NCI-H146 treated with DMSO at 0.1 percent for 48 hours (cell line): ENCODE results near the gene NLGN1.
A peak's percentile ranks its signal among the peaks of the same experiment; 100 is the strongest.

Source experiments
- DNase-seq: peaks from one replicate; lab custom pipeline; 2025; ENCODE audit not compliant: unreplicated experiment; lab: John Stamatoyannopoulos, UW

NLGN1 gene

GRCh38 chr3:173893066-173893465 lies 495.5 kb downstream of the NLGN1 start:
- no peak for DNase-seq

- DNase-seq = no peak
Observed at GRCh38 chr3:173893835-173894234, 496.3 kb downstream of the NLGN1 start.

GRCh38 chr3:173897631-173898030 lies 500.1 kb downstream of the NLGN1 start:
- peak; percentile 19 for DNase-seq

- DNase-seq = no peak
Observed at GRCh38 chr3:173901649-173902048, 504.1 kb downstream of the NLGN1 start.

- DNase-seq = no peak
Observed at GRCh38 chr3:173902401-173902800, 504.9 kb downstream of the NLGN1 start.

GRCh38 chr3:173902871-173903270 lies 505.3 kb downstream of the NLGN1 start:
- no peak for DNase-seq

GRCh38 chr3:173905381-173905780 lies 507.8 kb downstream of the NLGN1 start:
- DNase-seq = no peak

- DNase-seq = peak; percentile 76
Observed at GRCh38 chr3:173911446-173911845, 513.9 kb downstream of the NLGN1 start.

- no peak for DNase-seq
Observed at GRCh38 chr3:173912126-173912525, 514.6 kb downstream of the NLGN1 start.

GRCh38 chr3:173913397-173913796 lies 515.9 kb downstream of the NLGN1 start:
- no peak for DNase-seq

GRCh38 chr3:173913974-173914421 lies 516.5 kb downstream of the NLGN1 start:
- no peak for DNase-seq

- no peak for DNase-seq
Observed at GRCh38 chr3:173916799-173917198, 519.3 kb downstream of the NLGN1 start.

- peak; percentile 34 for DNase-seq
Observed at GRCh38 chr3:173920386-173920785, 522.8 kb downstream of the NLGN1 start.

- DNase-seq = peak; percentile 94
Observed at GRCh38 chr3:173921732-173922131, 524.2 kb downstream of the NLGN1 start.

- no peak for DNase-seq
Observed at GRCh38 chr3:173923204-173923603, 525.7 kb downstream of the NLGN1 start.

GRCh38 chr3:173930251-173930650 lies 532.7 kb downstream of the NLGN1 start:
- no peak for DNase-seq

GRCh38 chr3:173932624-173933023 lies 535.1 kb downstream of the NLGN1 start:
- DNase-seq = peak; percentile 99

GRCh38 chr3:173933113-173933512 lies 535.6 kb downstream of the NLGN1 start:
- peak; percentile 100 for DNase-seq

- no peak for DNase-seq
Observed at GRCh38 chr3:173936316-173936715, 538.8 kb downstream of the NLGN1 start.

GRCh38 chr3:173938159-173938558 lies 540.6 kb downstream of the NLGN1 start:
- peak; percentile 83 for DNase-seq

- DNase-seq = peak; percentile 61
Observed at GRCh38 chr3:173938616-173939015, 541.1 kb downstream of the NLGN1 start.

- DNase-seq = peak; percentile 78
Observed at GRCh38 chr3:173939331-173939730, 541.8 kb downstream of the NLGN1 start.

GRCh38 chr3:173943264-173943663 lies 545.7 kb downstream of the NLGN1 start:
- DNase-seq = no peak

GRCh38 chr3:173945170-173945569 lies 547.6 kb downstream of the NLGN1 start:
- DNase-seq = no peak
